GM08714 (cell line): ENCODE data around the gene PLXNB2.
A peak's percentile ranks its signal among the peaks of the same experiment; 100 is the strongest.

Source experiments
- H3K4me3 ChIP-seq: fragments of 200-500 bp; sonication (Bioruptor generic); 2 replicates; pipeline ENCODE4 v1.5.1; 2014; ENCODE audit warnings: mild to moderate bottlenecking, low read length, inconsistent platforms
- ZNF274 ChIP-seq: IDR thresholded peaks from 2 replicates; pipeline ENCODE4 v1.6.1; 2012; ENCODE audit warnings: mild to moderate bottlenecking, low read depth, low read length

Gene PLXNB2

GRCh38 chr22:50264946-50265669, 42.3 kb downstream of the PLXNB2 start:
- H3K4me3 ChIP-seq, result no peak overlapping the region
- TF ChIP-seq ZNF274, result no peak

GRCh38 chr22:50264104-50264745, 43.2 kb downstream of the PLXNB2 start:
- TF ChIP-seq ZNF274, result no peak
- no peak overlapping the region for H3K4me3 ChIP-seq

GRCh38 chr22:50262973-50263617, 44.4 kb downstream of the PLXNB2 start:
- H3K4me3 ChIP-seq, result no peak overlapping the region

GRCh38 chr22:50262460-50262911, 45.0 kb downstream of the PLXNB2 start:
- H3K4me3 ChIP-seq, result no peak overlapping the region
- no peak for TF ChIP-seq ZNF274

More at GRCh38 chr22:50262973-50263617, 44.4 kb downstream of the PLXNB2 start:
- TF ChIP-seq ZNF274, result no peak

- TF ChIP-seq ZNF274, result no peak
- H3K4me3 ChIP-seq, result peak within 1 kb of the TSS; percentile 73
Observed at GRCh38 chr22:50261615-50262459, 45.6 kb downstream of the PLXNB2 start, which contains the start of gene MAPK12. TSS of gene MAPK12 (minus strand) at chr22:50261683. CDS start at chr22:50261509, 174 bp downstream.

- no peak for TF ChIP-seq ZNF274
- peak overlapping the region; percentile 73 for H3K4me3 ChIP-seq
Observed at GRCh38 chr22:50260801-50261614, 46.4 kb downstream of the PLXNB2 start.

- TF ChIP-seq ZNF274, result no peak
- H3K4me3 ChIP-seq, result peak overlapping the region; percentile 73
Observed at GRCh38 chr22:50260434-50260800, 47.0 kb downstream of the PLXNB2 start.

GRCh38 chr22:50259302-50259701, 48.1 kb downstream of the PLXNB2 start:
- H3K4me3 ChIP-seq, result no peak overlapping the region
- no peak for TF ChIP-seq ZNF274

GRCh38 chr22:50258361-50259292, 48.8 kb downstream of the PLXNB2 start:
- TF ChIP-seq ZNF274, result no peak

GRCh38 chr22:50257451-50258360, 49.7 kb downstream of the PLXNB2 start:
- no peak for TF ChIP-seq ZNF274
- no peak overlapping the region for H3K4me3 ChIP-seq

More at GRCh38 chr22:50258361-50259292, 48.8 kb downstream of the PLXNB2 start:
- H3K4me3 ChIP-seq, result no peak overlapping the region

GRCh38 chr22:50257041-50257440, 50.4 kb downstream of the PLXNB2 start:
- no peak overlapping the region for H3K4me3 ChIP-seq

More at GRCh38 chr22:50257041-50257440, 50.4 kb downstream of the PLXNB2 start:
- no peak for TF ChIP-seq ZNF274
